HAP-1 (cell line): Measurements from ENCODE around the gene PAK4.

Experiments used
- DNase-seq, 2 experiments: peaks; one replicate each; pipeline ENCODE4 v3.0.0-alpha.2; 2016 to 2020; ENCODE audit warnings: low spot score in 2 of 2
- H3K27me3 ChIP-seq: fragments of 250-450 bp; sonication (Bioruptor Pico); 2 replicates; pipeline ENCODE4 v1.5.1; 2020; ENCODE audit warnings: low read depth, mild to moderate bottlenecking, moderate library complexity
- H3K36me3 ChIP-seq: fragments of 250-450 bp; sonication (Bioruptor Pico); replicated peaks from 2 replicates; pipeline ENCODE4 v1.5.1; 2020; ENCODE audit warnings: mild to moderate bottlenecking
- H3K4me1 ChIP-seq: fragments of 250-450 bp; sonication (Bioruptor Pico); 2 replicates; pipeline ENCODE4 v1.5.1; 2020; ENCODE audit warnings: mild to moderate bottlenecking
- H3K4me3 ChIP-seq: fragments of 250-450 bp; sonication (Bioruptor Pico); 2 replicates; pipeline ENCODE4 v1.5.1; 2020; ENCODE audit warnings: mild to moderate bottlenecking, moderate library complexity
- H3K9me3 ChIP-seq: fragments of 250-450 bp; sonication (Bioruptor Pico); 2 replicates; pipeline ENCODE4 v1.5.1; 2020; ENCODE audit warnings: mild to moderate bottlenecking, moderate library complexity
- in situ Hi-C: fragments of 300-500 bp; cut with MboI; formaldehyde crosslinking; loops from 3 replicates; pipeline ENCODE4 v1.14.3; 2020; ENCODE audit warnings: low sequenced_read_pairs, inconsistent platforms, mixed read lengths

The PAK4 gene

GRCh38 chr19:39164289-39164688 lies 38.7 kb downstream of the PAK4 start:
- H3K4me1 ChIP-seq = no peaks in the 10 kb centered on the region
- in situ Hi-C loops = no loop called here
- H3K9me3 ChIP-seq = no peaks in the 10 kb centered on the region
- no peak for DNase-seq
- no peak overlapping the region for H3K4me3 ChIP-seq
- H3K27me3 ChIP-seq = no peaks in the 10 kb centered on the region
- no peaks in the 10 kb centered on the region for H3K36me3 ChIP-seq

- H3K36me3 ChIP-seq = no peaks in the 10 kb centered on the region
- in situ Hi-C loops = no loop called here
- no peak overlapping the region for H3K4me3 ChIP-seq
- no peak for DNase-seq
- H3K4me1 ChIP-seq = no peaks in the 10 kb centered on the region
- H3K9me3 ChIP-seq = no peaks in the 10 kb centered on the region
- H3K27me3 ChIP-seq = no peaks in the 10 kb centered on the region
Measured at GRCh38 chr19:39165857-39166256, 40.3 kb downstream of the PAK4 start.

- no peaks in the 10 kb centered on the region for H3K36me3 ChIP-seq
- in situ Hi-C loops = no loop called here
Measured at GRCh38 chr19:39166571-39167391, 41.2 kb downstream of the PAK4 start.

GRCh38 chr19:39167461-39168257 lies 42.1 kb downstream of the PAK4 start:
- Histone ChIP-seq H3K4me3 (no peak overlapping the region), H3K27me3 (no peaks in the 10 kb centered on the region), H3K9me3 (no peaks in the 10 kb centered on the region), H3K4me1 (no peaks in the 10 kb centered on the region), H3K36me3 (no peaks in the 10 kb centered on the region)
- no peak for DNase-seq
- in situ Hi-C loops = no loop called here

More at GRCh38 chr19:39166571-39167391, 41.2 kb downstream of the PAK4 start:
- H3K4me1 ChIP-seq = no peaks in the 10 kb centered on the region
- H3K9me3 ChIP-seq = no peaks in the 10 kb centered on the region
- no peaks in the 10 kb centered on the region for H3K27me3 ChIP-seq
- no peak overlapping the region for H3K4me3 ChIP-seq
- peak in 1 of 2 experiments; percentile 47 for DNase-seq

GRCh38 chr19:39168258-39169142 lies 42.9 kb downstream of the PAK4 start:
- H3K9me3 ChIP-seq = no peaks in the 10 kb centered on the region
- H3K36me3 ChIP-seq = no peaks in the 10 kb centered on the region
- DNase-seq = no peak
- H3K4me1 ChIP-seq = no peaks in the 10 kb centered on the region
- in situ Hi-C loops = no loop called here
- no peaks in the 10 kb centered on the region for H3K27me3 ChIP-seq
- H3K4me3 ChIP-seq = no peak overlapping the region

GRCh38 chr19:39169143-39169810 lies 43.7 kb downstream of the PAK4 start:
- no peak overlapping the region for H3K4me3 ChIP-seq
- no peaks in the 10 kb centered on the region for H3K4me1 ChIP-seq
- H3K36me3 ChIP-seq = no peaks in the 10 kb centered on the region
- DNase-seq = no peak
- no peaks in the 10 kb centered on the region for H3K9me3 ChIP-seq
- in situ Hi-C loops = no loop called here
- no peaks in the 10 kb centered on the region for H3K27me3 ChIP-seq

GRCh38 chr19:39170386-39171231 lies 45.0 kb downstream of the PAK4 start:
- in situ Hi-C loops = no loop called here
- H3K9me3 ChIP-seq = no peaks in the 10 kb centered on the region

GRCh38 chr19:39171479-39172465 lies 46.2 kb downstream of the PAK4 start:
- no peaks in the 10 kb centered on the region for H3K9me3 ChIP-seq
- no peak for DNase-seq
- H3K4me3 ChIP-seq = no peak overlapping the region
- in situ Hi-C loops = no loop called here
- H3K36me3 ChIP-seq = no peaks in the 10 kb centered on the region
- H3K4me1 ChIP-seq = no peaks in the 10 kb centered on the region
- no peaks in the 10 kb centered on the region for H3K27me3 ChIP-seq

More at GRCh38 chr19:39170386-39171231, 45.0 kb downstream of the PAK4 start:
- DNase-seq = no peak
- H3K36me3 ChIP-seq = no peaks in the 10 kb centered on the region
- H3K4me3 ChIP-seq = no peak overlapping the region
- H3K27me3 ChIP-seq = no peaks in the 10 kb centered on the region
- H3K4me1 ChIP-seq = no peaks in the 10 kb centered on the region

GRCh38 chr19:39172700-39173501 lies 47.3 kb downstream of the PAK4 start:
- in situ Hi-C loops = no loop called here
- H3K4me3 ChIP-seq = no peak overlapping the region

GRCh38 chr19:39173502-39173991 lies 48.0 kb downstream of the PAK4 start:
- in situ Hi-C loops = no loop called here
- Histone ChIP-seq H3K4me3 (no peak overlapping the region), H3K9me3 (no peaks in the 10 kb centered on the region), H3K4me1 (no peaks in the 10 kb centered on the region), H3K36me3 (peaks cover 2% of the 10 kb centered on the region), H3K27me3 (no peaks in the 10 kb centered on the region)
- DNase-seq = no peak

More at GRCh38 chr19:39172700-39173501, 47.3 kb downstream of the PAK4 start:
- H3K36me3 ChIP-seq = no peaks in the 10 kb centered on the region; the same call in 1 of the 2 replicates
- no peaks in the 10 kb centered on the region for H3K9me3 ChIP-seq
- DNase-seq = no peak
- no peaks in the 10 kb centered on the region for H3K27me3 ChIP-seq
- no peaks in the 10 kb centered on the region for H3K4me1 ChIP-seq

- in situ Hi-C loops = no loop called here
- Histone ChIP-seq H3K27me3 (no peaks in the 10 kb centered on the region), H3K36me3 (peaks cover 4% of the 10 kb centered on the region), H3K4me1 (no peaks in the 10 kb centered on the region), H3K4me3 (no peak overlapping the region), H3K9me3 (no peaks in the 10 kb centered on the region)
- no peak for DNase-seq
Measured at GRCh38 chr19:39174142-39174541, 48.6 kb downstream of the PAK4 start.
